ENCODE results near the gene ARHGAP15.
"Not testable (repeated sequence)": the region's sequence is repeated elsewhere in the genome, so short reads cannot be mapped to it uniquely, and the experiment has no call there.

Gene ARHGAP15

DNA sequence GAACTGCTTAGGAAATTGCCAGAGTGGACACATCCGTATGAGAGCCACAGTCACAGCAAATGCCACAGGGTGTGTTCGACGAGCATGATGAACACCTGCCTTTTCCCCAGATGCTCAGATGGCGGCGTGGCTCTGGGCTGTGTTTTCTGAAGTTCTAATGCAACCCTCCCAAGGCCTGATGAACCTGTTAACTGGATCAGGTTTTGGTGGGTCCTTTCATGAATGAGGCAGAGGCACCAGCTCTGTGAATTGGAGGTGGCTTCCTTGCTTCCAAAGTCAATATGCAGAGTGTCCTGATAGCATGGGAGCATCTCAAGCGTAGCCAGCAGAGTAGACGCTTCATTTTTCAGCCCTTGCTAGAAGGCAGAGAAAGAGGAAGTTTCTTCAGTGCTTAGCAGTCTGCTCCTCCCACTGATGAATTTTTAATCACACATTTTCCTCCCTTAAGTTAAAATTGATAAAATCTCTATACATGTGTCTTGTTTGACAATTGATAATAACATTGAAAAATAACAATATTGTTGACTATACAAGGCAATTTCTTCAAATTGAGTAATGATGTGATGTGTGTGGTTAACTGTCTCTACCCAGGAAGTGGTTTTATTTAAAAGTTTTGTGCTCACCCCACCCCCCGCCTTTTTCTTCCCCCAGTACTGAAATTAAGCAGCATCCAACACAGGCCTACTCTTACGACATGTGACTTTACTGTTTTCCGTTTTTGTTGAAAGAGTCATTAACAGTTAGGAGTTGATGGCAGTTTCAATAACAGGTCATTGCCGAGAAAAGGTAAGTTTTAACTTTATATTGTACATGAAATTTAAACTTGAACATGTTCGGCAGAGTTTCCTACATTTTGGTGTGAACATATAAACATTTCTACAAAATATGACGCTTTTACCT lies at the start of gene ARHGAP15:
ARHGAP15 (plus strand) TSS at position 739 of the 900 bp plus-strand sequence.
- no peak within 1 kb of the TSS for H3K4me3 ChIP-seq (ENCODE audit: low read depth, low read length)

DNA sequence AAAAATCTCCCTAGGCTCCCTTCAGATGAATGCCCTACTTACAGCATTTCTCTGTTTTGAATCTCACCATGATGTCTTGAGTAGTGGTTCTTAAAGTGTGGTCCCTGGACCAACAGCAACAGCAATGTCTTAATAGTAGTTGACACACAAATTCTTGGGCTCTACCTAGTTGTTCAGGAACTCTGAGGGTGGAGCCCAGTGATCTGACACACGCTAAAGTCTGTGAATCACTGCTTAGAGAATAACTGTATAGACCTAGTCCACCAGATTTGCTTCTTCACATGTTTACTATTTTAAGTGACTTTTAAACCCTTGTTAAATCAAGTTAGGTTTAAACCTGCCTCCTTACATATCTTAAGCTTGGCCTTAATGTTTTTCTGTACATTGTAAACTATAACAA lies 47.6 kb upstream of the ARHGAP15 start:
- no peak overlapping the region for H3K4me3 ChIP-seq (ENCODE audit: low read depth, low read length)

DNA sequence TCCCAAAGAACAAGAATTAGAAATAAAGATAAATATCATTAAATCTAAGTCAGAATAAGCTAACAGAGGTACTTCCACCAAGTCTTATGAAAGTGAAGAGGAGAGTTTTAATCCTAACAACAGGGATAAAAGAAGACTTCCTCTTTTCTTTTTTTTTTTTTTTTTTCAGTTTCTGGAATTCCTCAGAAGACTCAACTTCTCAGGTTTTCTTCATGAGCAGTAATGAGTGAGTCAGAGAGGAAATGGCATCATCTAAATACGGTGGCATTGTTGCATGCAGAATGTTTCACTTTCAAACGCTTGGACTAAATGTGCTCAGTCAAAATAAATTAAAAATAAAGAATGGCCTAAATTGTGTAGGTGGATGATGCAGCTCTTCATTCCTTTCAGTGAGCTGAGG lies 45.6 kb upstream of the ARHGAP15 start:
- no peak overlapping the region for H3K4me3 ChIP-seq (ENCODE audit: low read depth, low read length)

DNA sequence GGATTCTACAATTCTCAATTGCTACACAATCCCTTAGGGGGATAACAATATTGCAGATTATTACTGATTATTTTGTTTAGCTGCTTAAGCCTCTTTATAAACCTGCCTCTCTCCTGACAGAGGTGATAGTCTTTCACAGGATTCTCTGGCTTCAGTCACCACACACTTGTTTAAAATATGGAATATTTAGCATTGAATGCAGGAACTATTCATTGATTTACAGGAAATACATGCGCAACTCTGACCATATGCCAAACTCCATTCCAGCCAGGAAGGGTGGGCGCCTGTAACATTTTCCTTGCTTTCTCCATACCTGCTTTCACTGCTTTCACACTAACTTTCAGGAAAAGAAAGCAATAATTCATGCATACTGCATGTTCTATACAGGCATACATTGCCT lies 44.8 kb upstream of the ARHGAP15 start:
- no peak overlapping the region for H3K4me3 ChIP-seq (ENCODE audit: low read depth, low read length)

DNA sequence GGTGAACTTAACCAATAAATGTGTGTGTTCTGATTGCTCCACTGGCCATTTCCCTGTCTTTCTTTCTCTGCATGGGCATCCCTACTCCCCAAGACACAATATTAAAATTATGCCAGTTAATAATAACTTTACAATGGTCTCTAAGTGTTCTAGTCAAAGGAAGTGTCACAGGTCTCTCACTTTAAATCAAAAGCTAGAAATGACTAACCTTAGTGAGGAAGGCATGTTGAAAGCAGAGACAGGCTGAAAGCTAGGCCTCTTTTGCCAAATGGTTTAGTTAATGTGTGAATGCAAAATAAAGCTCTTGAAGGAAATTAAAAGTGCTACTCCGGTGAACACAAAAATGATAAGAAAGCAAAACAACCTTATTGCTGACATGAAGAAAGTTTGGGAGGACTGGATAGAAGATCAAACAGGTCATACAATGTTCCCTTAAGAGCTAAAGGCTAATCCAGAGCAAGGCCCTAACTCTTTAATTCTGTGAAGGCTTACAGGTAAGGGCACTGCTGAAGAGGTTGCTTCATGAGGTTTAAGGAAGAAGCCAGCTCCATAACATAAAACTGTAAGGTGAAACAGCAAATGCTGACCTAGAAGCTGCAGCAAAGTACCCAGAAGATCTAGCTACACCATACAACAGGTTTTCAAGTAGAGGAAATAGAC lies 44.0 kb upstream of the ARHGAP15 start:
- no peak overlapping the region for H3K4me3 ChIP-seq (ENCODE audit: low read depth, low read length)

DNA sequence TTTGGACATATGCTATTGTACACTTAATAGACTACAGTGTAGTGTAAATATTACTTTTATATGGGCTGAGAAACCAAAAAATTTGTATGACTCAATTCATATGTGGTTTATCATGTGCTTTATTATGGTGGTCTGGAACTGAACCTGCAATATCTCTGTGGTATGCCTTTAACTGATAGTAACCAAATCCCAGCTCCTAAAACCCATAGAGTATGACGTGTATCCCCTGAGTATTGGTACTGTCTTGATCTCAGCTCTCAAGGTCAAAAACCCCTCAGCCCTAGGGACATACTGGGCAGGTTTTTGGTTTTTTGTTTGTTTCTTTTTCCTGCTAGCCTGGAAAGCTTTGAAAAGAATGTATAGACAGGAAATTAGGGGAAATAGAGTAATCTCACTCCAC lies 42.2 kb upstream of the ARHGAP15 start:
- H3K4me3 ChIP-seq (ENCODE audit: low read depth, low read length), result no peak overlapping the region

DNA sequence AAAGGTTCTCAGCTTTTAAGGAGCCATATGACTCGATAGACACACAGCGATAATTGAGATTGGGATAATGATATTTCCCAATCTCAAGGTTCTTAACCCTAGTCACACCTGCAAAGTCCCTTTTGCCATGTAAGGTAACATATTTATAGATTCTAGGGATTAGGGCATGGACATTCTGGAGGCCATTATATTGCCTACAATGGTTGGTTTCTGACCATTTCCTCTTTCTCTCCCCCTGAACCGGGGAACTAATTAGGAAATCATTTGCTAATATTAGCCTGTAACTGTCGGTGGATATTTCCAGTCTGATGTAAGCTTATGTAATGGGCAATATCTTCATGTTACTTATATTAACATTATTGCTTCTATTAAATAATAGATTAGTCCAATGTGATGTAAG lies 40.8 kb upstream of the ARHGAP15 start:
- no peak overlapping the region for H3K4me3 ChIP-seq (ENCODE audit: low read depth, low read length)

DNA sequence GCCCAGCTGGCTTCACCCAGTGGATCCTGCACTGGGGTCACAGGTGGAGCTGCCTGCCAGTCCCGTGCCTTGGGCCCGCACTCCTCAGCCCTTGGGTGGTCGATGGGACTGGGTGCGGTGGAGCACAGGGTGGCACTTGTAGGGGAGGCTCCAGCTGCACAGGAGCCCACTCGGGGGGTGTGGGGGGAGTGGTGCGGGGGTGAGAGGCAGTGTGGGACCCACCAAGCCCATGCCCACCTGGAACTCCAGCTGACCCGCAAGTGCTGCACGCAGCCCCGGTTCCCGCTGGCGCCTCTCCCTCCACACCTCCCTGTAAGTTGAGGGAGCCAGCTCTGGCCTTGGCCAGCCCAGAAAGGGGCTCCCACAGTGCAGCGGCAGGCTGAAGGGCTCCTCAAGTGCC lies 39.7 kb upstream of the ARHGAP15 start:
- H3K4me3 ChIP-seq (ENCODE audit: low read depth, low read length), result not testable (repeated sequence)

DNA sequence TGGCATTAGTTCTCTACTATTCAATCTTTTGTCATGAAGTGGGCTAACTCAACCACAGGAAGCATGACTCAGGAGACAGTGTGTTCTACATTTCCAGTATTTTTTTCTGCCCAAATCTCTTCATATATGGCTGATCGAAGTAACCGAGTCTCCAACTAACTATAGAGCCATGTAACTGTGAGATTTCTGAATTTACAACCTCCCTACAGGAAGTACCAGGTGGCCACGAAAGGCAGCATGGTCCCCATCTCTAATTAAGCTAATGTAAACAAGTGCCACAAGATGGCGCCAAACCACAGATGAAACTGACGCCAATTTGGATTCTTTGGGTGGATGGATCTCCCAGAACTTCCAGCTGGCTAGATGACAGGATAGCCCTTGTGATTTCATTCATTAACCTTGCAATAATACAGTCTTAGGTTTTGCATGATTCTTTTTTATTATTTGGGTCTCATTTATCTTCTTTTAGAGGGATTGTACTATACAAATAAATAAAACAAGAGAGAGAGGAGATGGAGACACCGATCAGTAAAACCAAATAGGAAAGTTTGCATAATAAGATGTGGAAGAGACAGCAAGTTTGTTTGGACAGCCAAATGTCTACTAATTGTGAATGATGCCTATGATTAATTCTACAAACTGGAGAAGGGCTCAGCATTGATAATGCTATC lies 18.3 kb upstream of the ARHGAP15 start:
- no peak overlapping the region for H3K4me3 ChIP-seq (ENCODE audit: low read depth, low read length)

DNA sequence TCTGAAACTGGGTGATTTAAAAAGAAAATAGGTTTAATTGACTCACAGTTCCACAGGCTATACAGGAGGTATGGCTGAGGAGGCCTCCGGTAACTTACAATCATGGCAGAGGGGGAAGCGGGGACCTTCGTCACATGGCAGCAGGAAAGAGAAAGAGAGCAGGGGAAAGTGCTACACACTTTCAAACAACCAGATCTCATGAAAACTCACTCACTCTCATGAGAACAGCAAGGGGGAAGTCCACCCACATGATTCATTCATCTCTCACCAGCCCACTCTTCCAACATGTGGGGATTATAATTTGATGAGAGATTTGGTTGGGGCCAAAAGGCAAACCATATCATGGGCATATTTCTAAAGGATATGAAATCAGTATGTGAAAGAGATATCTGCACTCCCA lies 12.0 kb upstream of the ARHGAP15 start:
- H3K4me3 ChIP-seq (ENCODE audit: low read depth, low read length), result no peak overlapping the region

DNA sequence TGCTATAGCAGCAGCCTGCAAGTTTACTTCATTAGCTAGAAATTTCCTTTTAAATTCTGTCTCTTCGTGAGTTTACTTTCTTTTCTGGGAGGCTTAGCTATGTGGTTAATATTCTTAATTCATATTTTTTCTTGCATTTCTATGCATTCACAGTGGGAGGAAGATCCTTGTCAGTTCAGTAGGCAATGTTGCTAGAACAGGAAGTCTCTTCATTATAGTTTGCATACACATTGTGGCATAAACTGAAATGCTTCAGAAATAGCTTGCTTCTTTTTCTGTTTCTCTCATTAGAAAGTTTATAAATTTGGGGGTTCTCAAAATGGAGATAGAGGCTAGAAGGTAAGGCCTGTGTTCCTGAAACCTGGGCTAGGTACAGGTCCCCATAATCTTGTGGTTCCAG lies 8.1 kb upstream of the ARHGAP15 start:
- no peak overlapping the region for H3K4me3 ChIP-seq (ENCODE audit: low read depth, low read length)

DNA sequence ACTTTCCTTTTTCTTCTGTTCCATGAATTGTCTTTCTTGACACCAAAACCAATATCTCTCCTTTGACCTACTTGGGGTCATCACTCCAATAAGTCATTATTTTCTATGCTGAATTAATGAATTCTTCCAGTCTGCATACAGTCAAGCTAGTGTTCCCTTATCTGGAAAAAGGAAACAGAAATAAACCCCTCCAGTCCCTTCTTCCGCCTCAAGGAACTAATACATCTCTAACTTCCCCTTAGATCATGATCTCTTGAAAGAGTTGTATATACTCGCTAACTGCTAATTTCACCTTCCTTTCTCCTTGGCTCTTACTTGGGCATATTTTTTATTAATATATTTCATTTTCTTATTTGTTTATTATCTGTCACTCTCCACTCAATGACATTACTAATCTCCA lies 7.3 kb upstream of the ARHGAP15 start:
- no peak overlapping the region for H3K4me3 ChIP-seq (ENCODE audit: low read depth, low read length)

DNA sequence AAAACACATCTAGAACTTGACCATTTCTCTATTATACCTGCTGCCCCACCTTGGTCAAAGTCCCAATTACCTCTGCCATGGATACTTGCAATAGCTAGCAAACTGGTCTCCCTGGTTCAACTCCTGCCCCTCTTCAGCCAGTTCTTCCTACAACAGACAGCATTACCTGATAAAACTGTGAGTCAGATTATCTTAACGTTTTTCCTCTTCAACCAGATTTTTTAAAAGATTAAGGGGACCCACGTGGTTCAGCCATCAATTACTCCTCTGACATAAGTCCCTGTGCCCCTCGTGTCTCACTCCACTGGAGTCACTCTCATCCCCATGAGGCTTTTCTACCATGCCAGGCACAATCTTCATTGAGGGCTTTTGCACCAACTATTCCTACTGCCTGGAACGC lies 5.3 kb upstream of the ARHGAP15 start:
- no peak overlapping the region for H3K4me3 ChIP-seq (ENCODE audit: low read depth, low read length)

DNA sequence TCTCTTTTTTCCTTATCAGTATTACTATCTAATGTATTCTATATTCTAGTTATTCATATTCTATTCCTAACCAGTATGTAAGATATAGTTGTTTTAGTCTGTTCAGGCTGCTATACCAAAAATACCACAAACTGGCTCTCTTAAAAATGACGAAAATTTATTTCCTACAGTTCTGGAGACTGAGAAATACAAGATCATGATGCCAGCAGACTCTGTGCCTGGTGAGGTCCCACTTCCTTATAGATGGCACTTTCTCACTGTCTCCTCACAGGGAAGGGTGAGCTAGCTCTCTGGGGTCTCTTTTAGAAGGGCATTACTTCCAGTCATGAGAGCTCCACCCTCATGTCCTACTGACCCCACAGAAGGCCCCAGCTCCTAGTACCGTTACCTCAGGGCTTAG lies 4.8 kb upstream of the ARHGAP15 start:
- H3K4me3 ChIP-seq (ENCODE audit: low read depth, low read length), result no peak overlapping the region

DNA sequence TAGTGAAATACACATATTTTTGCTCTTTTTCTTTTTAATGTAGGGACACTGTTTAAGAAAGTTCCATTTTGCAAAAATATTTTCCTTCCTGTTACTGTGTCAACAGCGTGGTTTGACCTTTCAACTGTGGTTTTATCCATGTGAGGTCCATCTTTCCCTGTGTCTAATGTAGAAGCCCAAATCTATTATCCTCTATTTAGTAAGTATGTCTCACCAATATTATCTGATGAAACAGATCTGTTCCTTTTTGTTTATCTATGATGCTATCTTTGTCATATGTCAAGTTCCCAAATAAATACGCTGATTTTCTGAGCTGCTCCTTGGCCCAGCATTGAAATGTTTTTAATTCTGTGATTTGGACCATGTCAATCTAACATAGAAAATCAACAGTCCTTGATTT lies 3.5 kb upstream of the ARHGAP15 start:
- H3K4me3 ChIP-seq (ENCODE audit: low read depth, low read length), result no peak overlapping the region

DNA sequence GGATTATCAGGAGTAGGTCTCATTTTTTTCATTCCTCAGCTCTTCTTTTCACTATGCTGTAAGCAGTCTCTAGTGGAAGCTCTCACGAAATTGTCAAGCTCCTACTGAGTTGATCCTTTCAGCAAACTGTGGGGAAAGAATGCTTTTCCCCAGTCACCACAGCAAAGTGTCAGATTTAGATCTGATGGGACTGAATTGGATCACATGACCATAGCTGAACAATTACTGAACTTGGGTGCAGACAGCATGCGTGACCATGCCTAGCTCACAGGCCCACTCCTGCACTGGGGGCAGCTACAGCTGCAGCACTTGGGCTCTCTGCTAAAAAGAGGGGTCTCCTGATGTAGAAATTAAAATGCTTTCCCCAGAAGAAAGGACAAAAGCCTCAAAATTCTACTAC lies 3.1 kb downstream of the ARHGAP15 start:
- no peak overlapping the region for H3K4me3 ChIP-seq (ENCODE audit: low read depth, low read length)

DNA sequence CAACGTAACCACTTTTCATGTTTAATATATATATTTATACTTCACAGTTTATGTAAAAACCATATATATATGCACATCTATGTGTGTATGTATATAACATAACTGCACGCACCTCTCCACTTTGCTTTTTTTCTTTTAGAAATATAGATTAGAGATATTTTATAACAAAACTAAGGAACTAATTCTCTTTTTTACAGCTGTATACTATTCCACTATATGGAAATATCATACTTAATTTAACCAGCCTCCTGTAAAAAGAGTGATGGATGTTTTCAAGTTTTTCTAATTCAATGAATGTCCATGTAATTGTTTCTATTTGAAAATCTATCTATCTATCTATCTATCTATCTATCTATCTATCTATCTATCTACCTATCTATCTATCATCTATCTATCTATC lies 4.6 kb downstream of the ARHGAP15 start:
- H3K4me3 ChIP-seq (ENCODE audit: low read depth, low read length), result no peak overlapping the region

DNA sequence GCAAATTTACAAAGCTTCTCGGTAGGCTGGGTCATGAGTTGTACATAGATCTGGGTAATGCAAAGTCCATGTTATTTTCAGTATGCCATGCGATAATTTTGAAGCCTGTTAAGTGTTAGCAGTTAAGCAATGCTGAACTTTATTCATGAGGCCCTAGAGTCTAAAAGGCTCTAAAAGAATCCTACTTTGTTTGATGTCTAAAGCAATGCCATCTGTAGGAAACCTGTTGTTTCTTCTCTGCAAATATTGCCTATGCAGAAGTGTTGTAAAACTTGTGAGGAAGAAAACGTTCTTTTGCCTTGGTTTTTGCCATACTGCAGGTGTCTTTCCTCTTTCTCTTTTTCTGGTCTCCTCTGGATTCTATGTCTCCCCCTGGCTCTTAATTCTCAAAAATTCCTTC lies 9.1 kb downstream of the ARHGAP15 start:
- H3K4me3 ChIP-seq (ENCODE audit: low read depth, low read length), result no peak overlapping the region

DNA sequence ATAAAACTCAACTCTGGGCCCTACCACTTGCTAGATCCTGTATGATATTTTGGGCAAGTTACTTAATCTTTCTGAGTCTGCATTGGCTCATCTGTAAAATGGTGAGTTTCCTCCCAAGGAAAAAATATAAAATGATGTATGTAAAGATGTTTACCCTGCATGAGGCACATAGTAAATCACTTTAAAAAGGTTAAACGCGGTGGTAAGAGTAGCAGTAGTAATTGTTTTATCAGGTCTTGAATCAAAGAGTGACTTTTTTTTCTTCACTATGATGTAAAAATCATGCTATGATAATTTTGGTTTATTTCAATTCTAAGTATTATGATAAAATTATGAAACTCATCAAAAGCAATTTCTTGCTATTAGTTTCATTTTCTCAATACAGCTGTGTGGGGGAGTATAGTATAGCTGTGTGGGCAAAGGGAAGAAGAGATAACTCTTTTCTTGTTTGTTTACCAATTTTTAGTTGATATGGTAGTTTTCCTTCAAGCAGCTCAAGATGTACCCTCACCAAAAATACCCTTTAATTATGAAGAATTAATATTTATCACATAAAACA lies 10.7 kb downstream of the ARHGAP15 start:
- no peak overlapping the region for H3K4me3 ChIP-seq (ENCODE audit: low read depth, low read length)

DNA sequence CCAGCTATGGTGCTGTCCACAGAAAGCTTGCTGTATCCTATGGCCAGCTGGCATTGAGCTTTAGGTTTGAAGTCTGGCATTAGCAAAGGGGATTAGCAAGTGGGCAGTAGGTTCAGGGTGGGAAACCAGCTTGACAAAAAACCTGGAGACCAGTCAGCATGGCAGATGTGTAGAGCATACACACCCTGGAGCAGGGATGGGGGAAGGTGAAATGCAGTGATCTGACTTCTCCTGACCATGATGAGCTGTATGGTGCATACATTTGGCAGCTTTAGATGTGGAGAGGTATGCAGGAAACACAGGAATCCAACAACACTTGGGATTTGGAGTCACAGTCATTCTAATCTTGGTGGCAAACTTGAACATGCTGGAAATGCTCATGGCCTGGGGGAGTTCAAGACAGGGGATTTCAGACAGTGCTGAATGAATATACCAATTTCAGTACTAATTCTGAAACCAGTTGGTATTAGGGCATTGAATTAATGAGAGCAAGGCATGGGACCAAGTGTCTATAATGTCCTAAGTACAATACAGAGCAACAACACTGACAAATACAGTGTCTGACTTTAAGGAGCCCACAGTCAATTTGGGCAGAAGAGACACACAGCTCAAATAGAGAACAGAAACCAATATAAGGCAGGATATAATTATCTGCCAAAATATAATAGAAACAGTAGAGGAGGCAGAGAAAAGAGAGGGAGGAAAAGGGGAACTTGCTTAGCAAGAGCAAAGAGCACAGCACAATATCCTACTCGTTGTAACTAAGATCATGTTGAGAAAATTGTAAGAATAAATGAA lies 11.8 kb downstream of the ARHGAP15 start:
- H3K4me3 ChIP-seq (ENCODE audit: low read depth, low read length), result no peak overlapping the region

DNA sequence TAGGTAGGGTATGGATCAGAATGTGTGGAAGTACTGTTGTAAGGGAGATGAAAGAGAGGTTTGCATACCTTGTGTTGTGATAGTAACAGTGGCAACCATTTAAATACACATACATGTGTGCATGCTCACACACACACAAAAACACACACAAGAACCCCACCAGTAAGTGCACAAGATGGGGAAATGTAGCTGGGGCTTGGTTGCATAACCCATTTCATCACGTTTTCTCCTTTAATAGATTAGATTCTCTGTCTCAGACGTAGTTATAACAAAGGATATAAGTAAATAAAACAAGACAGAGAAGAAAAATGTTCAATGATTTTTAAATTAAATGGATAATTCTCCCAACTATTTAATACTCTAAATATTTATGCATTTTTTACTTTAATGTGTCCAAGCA lies 13.4 kb downstream of the ARHGAP15 start:
- no peak overlapping the region for H3K4me3 ChIP-seq (ENCODE audit: low read depth, low read length)

Data from iPS-11a (cell line).